SK-N-SH (cell line): ENCODE data around the gene SMIM29. TPM values are rescaled to one million over a fixed set of nuclear protein-coding genes. Genes with fewer than 3 reads are reported as not detected.

ENCODE experiments used
- CTCF ChIA-PET: fragments of 300-600, 350-600 bp; formaldehyde crosslinking; extraction: SDS; loops from one replicate; lab custom pipeline; 2021; lab: Yijun Ruan, JAX
- POLR2A ChIA-PET: fragments of 350-600 bp; sonication (Branson Sonifier 250); formaldehyde crosslinking; extraction: SDS; loops from one replicate; lab custom pipeline; 2020; ENCODE audit warnings: antibody characterized with exemption, inconsistent platforms; lab: Yijun Ruan, JAX
- DNase-seq: peaks from one replicate; pipeline ENCODE4 v3.0.0; 2012
- H2AFZ ChIP-seq: fragments of 200-600 bp; sonication (generic); 2 replicates; pipeline ENCODE4 v1.8.1; 2016; ENCODE audit warnings: antibody characterized with exemption, mild to moderate bottlenecking, low read depth
- H3F3A ChIP-seq: fragments of 200-600 bp; sonication (generic); replicated peaks from 2 replicates; pipeline ENCODE3; 2016; ENCODE audit warnings: antibody characterized with exemption, mild to moderate bottlenecking; ENCODE audit not compliant: insufficient read depth
- H3K27ac ChIP-seq, 2 experiments: fragments of 200-500 bp in 1 of 2; fragments of 200-600 bp in 1 of 2; sonication (Bioruptor generic) in 1 of 2; sonication (generic), shearing (Covaris generic) in 1 of 2; 2 replicates each; pipeline versions ENCODE4 v1.5.1 to v1.6.1; 2014 to 2016; ENCODE audit warnings: low read depth in 2 of 2, inconsistent platforms in 1 of 2, low read length in 1 of 2, mild to moderate bottlenecking in 1 of 2, mixed read lengths in 1 of 2
- H3K27me3 ChIP-seq: fragments of 200-600 bp; sonication (generic), shearing (Covaris generic); 2 replicates; pipeline ENCODE4 v1.6.1; 2016; ENCODE audit warnings: mixed run types; ENCODE audit not compliant: insufficient read depth
- H3K36me3 ChIP-seq, 2 experiments: fragments of 200-500 bp in 1 of 2; fragments of 200-600 bp in 1 of 2; sonication (Bioruptor generic) in 1 of 2; sonication (generic) in 1 of 2; replicated peaks in 1 of 2; 2 replicates each; pipeline versions ENCODE3 to v1.5.1; 2014 to 2016; ENCODE audit warnings: low read length in 1 of 2, mild to moderate bottlenecking in 1 of 2; ENCODE audit not compliant: insufficient read depth in 2 of 2, control insufficient read depth in 1 of 2
- H3K4me1 ChIP-seq, 2 experiments: fragments of 200-500 bp in 1 of 2; fragments of 200-600 bp in 1 of 2; sonication (Bioruptor generic) in 1 of 2; sonication (generic), shearing (Covaris generic) in 1 of 2; 2 replicates each; pipeline versions ENCODE4 v1.5.1 to v1.6.1; 2014 to 2016; ENCODE audit warnings: low read depth in 1 of 2, low read length in 1 of 2, mixed run types in 1 of 2; ENCODE audit not compliant: insufficient read depth in 2 of 2, control insufficient read depth in 1 of 2
- H3K4me2 ChIP-seq: fragments of 200-600 bp; sonication (generic), shearing (Covaris generic); 2 replicates; pipeline ENCODE4 v1.6.1; 2017; ENCODE audit warnings: mixed run types
- H3K4me3 ChIP-seq, 2 experiments: fragments of 200-500 bp in 1 of 2; fragments of 200-600 bp in 1 of 2; sonication (Bioruptor generic) in 1 of 2; sonication (generic), shearing (Covaris generic) in 1 of 2; 2 replicates each; pipeline versions ENCODE4 v1.5.1 to v1.8.1; 2014 to 2016; ENCODE audit warnings: low read depth in 2 of 2, inconsistent platforms in 1 of 2, low read length in 1 of 2, mild to moderate bottlenecking in 1 of 2, mixed read lengths in 1 of 2, moderate library complexity in 1 of 2
- H3K79me2 ChIP-seq: fragments of 200-600 bp; sonication (generic); 2 replicates; pipeline ENCODE4 v1.8.1; 2017; ENCODE audit warnings: mild to moderate bottlenecking; ENCODE audit not compliant: insufficient read depth
- H3K9ac ChIP-seq: fragments of 200-600 bp; sonication (generic); 2 replicates; pipeline ENCODE4 v1.6.1; 2017; ENCODE audit warnings: mixed run types
- H3K9me2 ChIP-seq: fragments of 200-600 bp; sonication (generic); 2 replicates; pipeline ENCODE4 v1.6.1; 2017; ENCODE audit warnings: mixed run types
- H3K9me3 ChIP-seq: fragments of 200-600 bp; sonication (generic); 2 replicates; pipeline ENCODE4 v1.6.1; 2017; ENCODE audit warnings: mixed run types, mild to moderate bottlenecking, moderate library complexity
- H4K20me1 ChIP-seq: fragments of 200-600 bp; sonication (generic); 2 replicates; pipeline ENCODE4 v1.6.1; 2017; ENCODE audit warnings: mild to moderate bottlenecking, mixed run types; ENCODE audit not compliant: insufficient read depth
- CHD2 ChIP-seq: fragments of 150-350 bp; IDR thresholded peaks from 2 replicates; pipeline ENCODE4 v1.6.1; 2018; ENCODE audit warnings: low read length; ENCODE audit not compliant: partially characterized antibody
- ELF1 ChIP-seq: IDR thresholded peaks from 2 replicates; pipeline ENCODE4 v1.4.0; 2012
- EP300 ChIP-seq, 2 experiments: IDR thresholded peaks; 2 replicates each; pipeline versions ENCODE4 v1.4.0 to v1.6.1; 2012; ENCODE audit warnings: borderline replicate concordance in 1 of 2, low read depth in 1 of 2, low read length in 1 of 2
- FOSL2 ChIP-seq: IDR thresholded peaks from 2 replicates; pipeline ENCODE4 v1.4.0; 2012; ENCODE audit warnings: low read depth, mild to moderate bottlenecking, moderate library complexity, borderline replicate concordance
- FOXM1 ChIP-seq: IDR thresholded peaks from 2 replicates; pipeline ENCODE4 v1.4.0; 2012; ENCODE audit warnings: low read depth, mild to moderate bottlenecking
- JUND ChIP-seq: IDR thresholded peaks from 2 replicates; pipeline ENCODE4 v1.4.0; 2012
- MEF2A ChIP-seq: IDR thresholded peaks from 2 replicates; pipeline ENCODE4 v1.4.0; 2012; ENCODE audit warnings: low read depth, borderline replicate concordance
- MXI1 ChIP-seq: IDR thresholded peaks from 2 replicates; pipeline ENCODE4 v1.6.1; 2012; ENCODE audit warnings: mild to moderate bottlenecking, low read depth, low read length, improper control_type of control experiment
- NFIC ChIP-seq: IDR thresholded peaks from 2 replicates; pipeline ENCODE4 v1.4.0; 2012; ENCODE audit warnings: borderline replicate concordance
- NRF1 ChIP-seq: IDR thresholded peaks from 2 replicates; pipeline ENCODE4 v1.6.1; 2012; ENCODE audit warnings: low read depth, mild to moderate bottlenecking, low read length
- POLR2AphosphoS5 ChIP-seq: IDR thresholded peaks from 2 replicates; pipeline ENCODE4 v1.6.1; 2012; ENCODE audit warnings: low read depth, low read length
- RCOR1 ChIP-seq: fragments of 150-350 bp; IDR thresholded peaks from 2 replicates; pipeline ENCODE4 v1.6.1; 2017; ENCODE audit warnings: antibody characterized with exemption, low read length
- RFX5 ChIP-seq: IDR thresholded peaks from 2 replicates; pipeline ENCODE4 v1.6.1; 2012; ENCODE audit warnings: mild to moderate bottlenecking, improper control_type of control experiment, low read length
- RXRA ChIP-seq: IDR thresholded peaks from 2 replicates; pipeline ENCODE4 v1.4.0; 2012; ENCODE audit warnings: low read depth, mild to moderate bottlenecking, borderline replicate concordance
- SIN3A ChIP-seq: IDR thresholded peaks from 2 replicates; pipeline ENCODE4 v1.6.1; 2012; ENCODE audit warnings: low read depth, mild to moderate bottlenecking, low read length, moderate library complexity, borderline replicate concordance
- TCF12 ChIP-seq: IDR thresholded peaks from 2 replicates; pipeline ENCODE4 v1.4.0; 2012
- YY1 ChIP-seq: IDR thresholded peaks from 2 replicates; pipeline ENCODE4 v1.4.0; 2012; ENCODE audit warnings: low read depth, mild to moderate bottlenecking
- WGBS: methylation state at CpG from one replicate; pipeline ENCODE4 v1.1.6; 2017; ENCODE audit warnings: low lambda C conversion rate; 5-methylcytosine and 5-hydroxymethylcytosine counted together
- polyA plus RNA-seq, 3 experiments: library from polyadenylated mRNA; depleted of rRNA; stranded (reverse); fragments of >200 nt; gene quantifications; 2 replicates each; pipeline ENCODE4 v1.2.3, GENCODE V29; 2012
- TF ChIP-seq, protein P1 (sequence below): IDR thresholded peaks from 2 replicates; pipeline ENCODE4; 2012
- TF ChIP-seq, protein P2 (sequence below): IDR thresholded peaks from 2 replicates; pipeline ENCODE4 v1.4.0; 2012; ENCODE audit warnings: low read depth
- TF ChIP-seq, protein P3 (sequence below): IDR thresholded peaks from 2 replicates; pipeline ENCODE4 v1.6.1; 2012; ENCODE audit warnings: mild to moderate bottlenecking, low read depth, low read length, moderate library complexity

Gene SMIM29
- polyA plus RNA-seq, 1 of the 3 experiments (the other 2 are of a cell fraction), result 50.2 TPM

DNA sequence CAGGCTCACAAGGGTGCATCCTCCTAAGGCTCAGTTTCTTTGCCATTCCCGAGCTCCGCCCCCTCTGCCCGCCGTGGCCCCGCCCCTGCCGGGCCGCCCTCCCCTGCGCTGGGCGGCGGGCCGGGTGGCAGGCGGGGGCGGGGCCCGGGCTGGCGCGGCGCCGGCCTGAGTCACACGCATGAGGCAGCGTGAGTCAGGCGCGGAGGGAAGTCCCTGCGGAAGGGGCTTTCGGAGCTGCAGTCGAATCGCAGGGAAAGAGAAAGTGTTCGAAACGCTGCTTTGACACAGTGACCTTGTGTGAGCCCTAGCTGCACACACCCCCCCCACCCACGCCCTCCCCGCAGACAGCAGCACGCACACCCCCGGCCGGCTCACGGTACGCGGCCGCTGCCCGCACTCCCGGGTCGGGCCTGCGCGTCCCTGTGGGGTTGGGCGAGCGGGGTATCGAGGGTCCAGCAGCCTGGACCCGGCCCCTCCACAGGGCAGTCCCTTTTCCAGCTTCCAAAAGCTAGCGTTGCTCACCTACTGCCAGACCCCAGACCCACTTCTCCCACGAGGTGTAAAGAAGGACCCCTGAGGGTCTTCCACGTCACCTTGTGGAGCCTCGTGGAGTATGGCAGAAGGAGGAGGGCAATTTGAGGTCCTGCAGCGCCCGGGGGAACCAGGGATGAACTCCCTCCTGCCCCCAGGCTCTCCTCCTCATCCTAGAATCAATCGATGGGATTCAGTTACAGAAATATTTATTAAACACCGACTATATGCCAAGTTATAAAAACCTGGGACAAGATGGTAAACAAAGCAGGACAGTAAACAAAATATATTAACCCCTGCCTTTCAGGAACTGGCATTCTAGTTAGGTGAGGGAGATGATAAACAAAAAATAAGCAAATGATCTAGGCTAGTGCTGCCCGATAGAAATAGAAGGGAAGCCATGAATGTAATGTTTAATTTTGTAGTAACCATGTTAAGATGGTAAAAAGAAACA, 24.6 kb downstream of the SMIM29 start:
- DNase-seq, result peak; percentile 99
- Histone ChIP-seq H3K27me3 (no peaks in the 10 kb centered on the region), H3K9me3 (no peaks in the 10 kb centered on the region), H3K4me1 (peaks cover 10% of the 10 kb centered on the region in 2 experiments; a peak in 3 of 4 replicates), H3F3A (peaks cover 7% of the 10 kb centered on the region), H3K9ac (peak overlapping the region; percentile 82), H3K36me3 (no peaks in the 10 kb centered on the region), H4K20me1 (no peaks in the 10 kb centered on the region), H2AFZ (peak overlapping the region; percentile 89), H3K27ac (peak overlapping the region; percentile 76 to 88), H3K4me2 (peak overlapping the region; percentile 100), H3K79me2 (no peaks in the 10 kb centered on the region)
- CTCF ChIA-PET, result interaction anchor here (0.6 to 3.6 kb wide), 4 partner anchors 12 to 67 kb away, joined by 3 to 13 read pairs (median 7); partner anchors contain the start of genes HMGA1 and SMIM29
- POLR2A ChIA-PET, result interaction anchor here (1.4 to 2.2 kb wide), 2 partner anchors 9 to 13 kb away, joined by 5 to 15 read pairs; partner anchors contain the start of gene HMGA1
- whole genome bisulfite sequencing, result 8% methylated on average over 40 of the region's 55 CpGs
- TF ChIP-seq NFIC, result peak; percentile 72
- TF ChIP-seq, protein P1, sequence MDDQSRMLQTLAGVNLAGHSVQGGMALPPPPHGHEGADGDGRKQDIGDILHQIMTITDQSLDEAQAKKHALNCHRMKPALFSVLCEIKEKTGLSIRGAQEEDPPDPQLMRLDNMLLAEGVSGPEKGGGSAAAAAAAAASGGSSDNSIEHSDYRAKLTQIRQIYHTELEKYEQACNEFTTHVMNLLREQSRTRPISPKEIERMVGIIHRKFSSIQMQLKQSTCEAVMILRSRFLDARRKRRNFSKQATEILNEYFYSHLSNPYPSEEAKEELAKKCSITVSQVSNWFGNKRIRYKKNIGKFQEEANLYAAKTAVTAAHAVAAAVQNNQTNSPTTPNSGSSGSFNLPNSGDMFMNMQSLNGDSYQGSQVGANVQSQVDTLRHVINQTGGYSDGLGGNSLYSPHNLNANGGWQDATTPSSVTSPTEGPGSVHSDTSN, result peak; percentile 41
- peak; percentile 50; the same call in 1 of the 2 replicates for TF ChIP-seq TCF12
- peak; percentile 95; the same call in 1 of the 2 replicates for TF ChIP-seq RXRA
- peak in 1 of 2 experiments; percentile 73; a peak in 1 of 4 replicates for TF ChIP-seq EP300 (IDR thresholded peaks at IDR 0.05; ENCODE audit: borderline replicate concordance in 1 of 2, low read depth in 1 of 2, low read length in 1 of 2)
- TF ChIP-seq MXI1, result peak; percentile 88
- peak; percentile 26; the same call in 1 of the 2 replicates for TF ChIP-seq MEF2A
- peak; percentile 65; the same call in 1 of the 2 replicates for TF ChIP-seq SIN3A
- no peak for TF ChIP-seq CHD2
- TF ChIP-seq, protein P2, sequence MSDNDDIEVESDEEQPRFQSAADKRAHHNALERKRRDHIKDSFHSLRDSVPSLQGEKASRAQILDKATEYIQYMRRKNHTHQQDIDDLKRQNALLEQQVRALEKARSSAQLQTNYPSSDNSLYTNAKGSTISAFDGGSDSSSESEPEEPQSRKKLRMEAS, result peak; percentile 56; the same call in 1 of the 2 replicates
- TF ChIP-seq YY1, result no peak
- TF ChIP-seq NRF1, result peak; percentile 44
- TF ChIP-seq FOXM1, result no peak
- TF ChIP-seq RFX5, result 0 out of 2 replicates have a peak, but pooled peaks have one; percentile 30
- TF ChIP-seq POLR2AphosphoS5, result peak; percentile 66; the same call in 1 of the 2 replicates
- TF ChIP-seq RCOR1, result no peak
- TF ChIP-seq FOSL2, result peak; percentile 95
- peak; percentile 74; the same call in 1 of the 2 replicates for TF ChIP-seq JUND
- TF ChIP-seq, protein P3, sequence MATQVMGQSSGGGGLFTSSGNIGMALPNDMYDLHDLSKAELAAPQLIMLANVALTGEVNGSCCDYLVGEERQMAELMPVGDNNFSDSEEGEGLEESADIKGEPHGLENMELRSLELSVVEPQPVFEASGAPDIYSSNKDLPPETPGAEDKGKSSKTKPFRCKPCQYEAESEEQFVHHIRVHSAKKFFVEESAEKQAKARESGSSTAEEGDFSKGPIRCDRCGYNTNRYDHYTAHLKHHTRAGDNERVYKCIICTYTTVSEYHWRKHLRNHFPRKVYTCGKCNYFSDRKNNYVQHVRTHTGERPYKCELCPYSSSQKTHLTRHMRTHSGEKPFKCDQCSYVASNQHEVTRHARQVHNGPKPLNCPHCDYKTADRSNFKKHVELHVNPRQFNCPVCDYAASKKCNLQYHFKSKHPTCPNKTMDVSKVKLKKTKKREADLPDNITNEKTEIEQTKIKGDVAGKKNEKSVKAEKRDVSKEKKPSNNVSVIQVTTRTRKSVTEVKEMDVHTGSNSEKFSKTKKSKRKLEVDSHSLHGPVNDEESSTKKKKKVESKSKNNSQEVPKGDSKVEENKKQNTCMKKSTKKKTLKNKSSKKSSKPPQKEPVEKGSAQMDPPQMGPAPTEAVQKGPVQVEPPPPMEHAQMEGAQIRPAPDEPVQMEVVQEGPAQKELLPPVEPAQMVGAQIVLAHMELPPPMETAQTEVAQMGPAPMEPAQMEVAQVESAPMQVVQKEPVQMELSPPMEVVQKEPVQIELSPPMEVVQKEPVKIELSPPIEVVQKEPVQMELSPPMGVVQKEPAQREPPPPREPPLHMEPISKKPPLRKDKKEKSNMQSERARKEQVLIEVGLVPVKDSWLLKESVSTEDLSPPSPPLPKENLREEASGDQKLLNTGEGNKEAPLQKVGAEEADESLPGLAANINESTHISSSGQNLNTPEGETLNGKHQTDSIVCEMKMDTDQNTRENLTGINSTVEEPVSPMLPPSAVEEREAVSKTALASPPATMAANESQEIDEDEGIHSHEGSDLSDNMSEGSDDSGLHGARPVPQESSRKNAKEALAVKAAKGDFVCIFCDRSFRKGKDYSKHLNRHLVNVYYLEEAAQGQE, result peak; percentile 66; the same call in 1 of the 2 replicates
- TF ChIP-seq ELF1, result no peak
- TF ChIP-seq, all 33 proteins: peak for 15
- H3K9me2 ChIP-seq, result no peaks in the 10 kb centered on the region
- H3K4me3 ChIP-seq, result peak overlapping the region; percentile 50 to 66
